ENCODE measurements around the gene ZNF429.
A peak's percentile ranks its signal among the peaks of the same experiment; 100 is the strongest.
"Not testable (repeated sequence)": the region's sequence is repeated elsewhere in the genome, so short reads cannot be mapped to it uniquely, and the experiment has no call there.

The ZNF429 gene

DNA sequence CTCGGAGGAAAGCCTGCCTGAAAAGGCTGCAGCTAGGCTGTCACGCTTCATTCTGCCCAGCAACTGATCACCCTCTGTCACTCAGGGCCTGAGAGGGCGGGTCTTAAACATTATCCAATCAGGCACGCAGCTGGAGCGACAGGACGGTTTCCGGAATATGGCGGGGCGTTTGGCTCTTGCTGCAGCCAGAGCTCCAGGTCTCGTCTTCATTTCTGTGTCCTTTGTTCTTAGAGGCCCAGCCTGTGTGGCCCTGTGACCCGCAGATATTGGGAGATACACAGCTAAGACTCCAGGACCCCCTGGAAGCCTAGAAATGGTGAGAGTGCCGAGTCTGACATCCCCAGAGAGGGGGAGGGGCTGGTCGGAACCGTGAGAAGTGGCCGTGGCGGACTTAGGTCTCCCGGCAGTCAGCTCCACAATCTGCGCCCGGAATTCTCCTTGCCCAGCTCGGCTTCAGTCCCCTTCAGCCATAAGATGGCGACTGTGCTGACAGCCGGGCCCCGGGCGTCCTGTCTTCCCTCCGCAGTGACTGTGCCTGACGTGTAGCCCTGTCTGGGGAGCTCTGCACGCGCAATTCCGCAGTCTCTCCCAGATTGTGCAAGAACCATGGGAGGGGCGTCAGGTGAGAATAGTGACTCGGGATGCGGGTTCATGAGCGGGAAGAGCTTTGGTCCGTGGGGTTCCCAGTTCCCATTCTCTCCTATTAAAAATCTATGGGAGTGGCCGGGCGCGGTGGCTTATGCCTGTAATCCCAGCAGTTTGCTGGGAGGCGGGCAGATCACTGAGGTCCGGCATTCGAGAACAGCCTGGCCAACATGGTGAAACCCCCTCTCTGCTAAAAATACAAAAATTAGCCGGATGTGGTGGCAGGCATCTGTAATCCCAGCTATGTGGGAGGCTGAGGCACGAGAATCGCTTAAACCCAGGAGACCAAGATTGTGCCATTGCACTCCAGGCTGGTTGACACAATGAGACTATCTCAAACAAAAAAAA, at the start of gene ZNF429:
Gene ZNF429 (plus strand): TSS at position 144 of the 993 bp plus-strand sequence. CDS start 170 bp downstream, at position 314.
- peak; percentile 93 for DNase-seq (ENCODE audit: low spot score)

DNA sequence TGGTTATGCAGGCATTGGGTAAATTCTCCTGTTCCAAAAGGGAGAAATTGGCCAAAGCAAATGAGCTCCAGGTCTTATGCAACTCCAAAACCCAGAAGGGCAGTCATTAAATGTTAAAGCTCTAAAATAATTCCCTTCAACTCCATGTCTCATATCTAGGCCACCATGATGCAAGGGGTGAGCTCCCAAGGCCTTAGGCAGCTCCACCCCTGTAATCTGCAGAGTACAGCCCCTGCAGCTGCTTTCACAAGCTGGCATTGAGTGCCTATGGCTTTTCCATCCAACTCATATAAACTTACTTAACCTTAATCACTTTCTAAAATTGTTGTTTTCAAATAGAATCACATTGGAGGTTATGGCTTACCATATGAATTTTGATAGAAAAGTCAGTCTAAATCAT, 44.7 kb upstream of the ZNF429 start:
- no peak for DNase-seq (ENCODE audit: low spot score)

DNA sequence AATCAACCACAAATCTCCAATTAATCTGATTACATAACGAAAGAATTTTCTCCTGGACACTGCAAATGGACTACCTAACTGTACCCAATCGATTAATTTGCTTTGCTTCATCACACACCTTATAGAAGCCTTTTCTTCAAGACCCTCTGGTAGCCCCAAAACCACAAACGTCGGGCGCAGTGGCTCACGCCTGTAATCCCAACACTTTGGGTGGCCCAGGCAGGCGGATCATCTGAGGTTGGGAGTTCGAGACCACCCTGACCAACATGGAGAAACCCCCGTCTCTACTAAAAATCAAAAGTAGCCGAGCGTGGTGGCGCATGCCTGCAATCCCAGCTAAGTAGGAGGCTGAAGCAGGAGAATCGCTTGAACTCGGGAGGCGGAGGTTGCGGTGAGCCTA, 42.9 kb upstream of the ZNF429 start:
- DNase-seq (ENCODE audit: low spot score): no peak

DNA sequence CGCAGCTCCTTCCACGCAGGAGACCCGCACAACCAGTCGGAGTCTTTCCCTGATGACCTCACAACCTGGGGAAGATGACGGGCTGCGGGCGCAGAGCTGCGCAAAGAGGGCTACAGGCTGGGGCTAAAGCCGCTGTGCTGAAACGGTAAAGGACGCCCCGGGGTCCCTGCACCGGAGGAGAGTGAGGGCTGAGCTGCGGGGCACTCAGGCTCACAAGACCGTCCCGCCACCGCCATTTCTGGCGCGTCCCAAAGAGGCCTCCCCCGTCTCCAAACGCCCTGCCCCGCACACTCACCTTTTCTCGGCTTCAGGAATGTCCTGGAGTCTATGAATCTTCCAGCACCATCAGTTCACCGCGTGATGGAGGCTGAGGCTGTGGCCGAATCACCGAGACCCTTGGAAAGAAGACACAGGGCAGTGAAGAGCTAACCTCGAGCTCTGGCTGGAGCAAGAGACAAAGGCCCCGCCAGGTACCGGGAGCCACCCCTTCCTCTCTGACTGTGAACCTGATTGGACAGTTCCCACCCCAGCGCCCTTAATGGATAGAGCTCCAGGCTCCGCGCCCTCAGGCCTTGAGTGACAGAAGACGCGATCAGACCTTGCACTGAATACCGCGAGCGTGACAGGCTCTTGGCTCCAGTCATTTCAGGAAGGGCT, 41.8 kb upstream of the ZNF429 start:
- DNase-seq (ENCODE audit: low spot score): peak; percentile 74

DNA sequence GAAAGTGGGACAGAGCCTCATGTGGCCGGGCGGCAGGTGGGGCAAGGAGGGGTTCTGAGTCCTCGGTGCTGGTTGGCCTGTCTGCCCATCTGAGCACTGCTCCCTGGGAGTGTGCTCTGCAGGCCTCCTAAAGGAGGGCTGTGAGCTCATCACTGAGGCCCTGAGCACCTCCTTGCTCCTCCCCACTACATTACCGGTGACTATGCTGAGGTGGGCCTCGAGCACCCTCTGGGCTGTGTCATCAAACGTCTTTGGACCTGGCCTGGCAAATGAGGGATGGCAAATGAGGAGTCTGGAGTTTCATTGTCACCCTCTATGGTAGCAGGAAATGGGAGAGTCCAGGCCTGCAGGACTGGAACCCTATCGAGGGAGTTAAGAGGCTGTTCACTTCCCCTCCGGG, 38.8 kb upstream of the ZNF429 start:
- no peak for DNase-seq (ENCODE audit: low spot score)

DNA sequence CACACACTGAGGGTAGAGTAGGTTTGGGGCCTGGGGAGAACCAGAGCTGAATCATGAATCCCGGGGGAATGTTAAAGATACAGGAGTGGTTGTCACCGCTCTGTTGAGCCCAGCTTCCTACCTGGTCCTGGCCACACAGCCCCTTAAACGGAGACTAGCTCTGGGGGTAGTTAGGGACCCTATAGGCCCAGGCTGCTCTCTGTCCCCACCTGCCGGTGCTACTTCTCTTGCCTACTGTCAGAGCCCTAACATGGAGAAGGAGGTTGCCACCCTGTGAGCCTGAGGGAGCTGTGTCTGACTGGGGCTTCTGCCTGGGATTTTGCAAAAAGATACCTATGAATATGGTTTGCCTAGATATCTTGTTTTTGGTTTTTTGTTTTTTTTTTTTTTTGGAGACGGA, 36.6 kb upstream of the ZNF429 start:
- DNase-seq (ENCODE audit: low spot score): no peak

DNA sequence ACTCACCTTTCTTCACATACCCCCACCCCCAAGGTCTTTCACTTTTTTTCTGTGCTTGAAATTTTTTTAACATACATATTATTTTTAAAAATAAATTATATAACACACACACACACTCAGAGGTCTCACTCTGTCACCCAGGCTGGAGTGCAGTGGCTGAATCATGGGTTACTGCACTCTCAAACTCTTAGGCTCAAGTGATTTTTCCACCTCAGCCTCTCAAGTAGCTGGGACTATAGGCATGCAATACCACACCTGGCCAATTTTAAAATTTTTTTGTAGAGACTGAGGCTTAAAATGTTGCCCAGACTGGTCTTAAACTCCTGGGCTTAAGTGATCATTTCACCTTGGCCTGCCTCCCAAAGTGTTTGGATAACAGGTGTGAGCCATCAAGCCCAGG, 32.9 kb upstream of the ZNF429 start:
- no peak for DNase-seq (ENCODE audit: low spot score)

DNA sequence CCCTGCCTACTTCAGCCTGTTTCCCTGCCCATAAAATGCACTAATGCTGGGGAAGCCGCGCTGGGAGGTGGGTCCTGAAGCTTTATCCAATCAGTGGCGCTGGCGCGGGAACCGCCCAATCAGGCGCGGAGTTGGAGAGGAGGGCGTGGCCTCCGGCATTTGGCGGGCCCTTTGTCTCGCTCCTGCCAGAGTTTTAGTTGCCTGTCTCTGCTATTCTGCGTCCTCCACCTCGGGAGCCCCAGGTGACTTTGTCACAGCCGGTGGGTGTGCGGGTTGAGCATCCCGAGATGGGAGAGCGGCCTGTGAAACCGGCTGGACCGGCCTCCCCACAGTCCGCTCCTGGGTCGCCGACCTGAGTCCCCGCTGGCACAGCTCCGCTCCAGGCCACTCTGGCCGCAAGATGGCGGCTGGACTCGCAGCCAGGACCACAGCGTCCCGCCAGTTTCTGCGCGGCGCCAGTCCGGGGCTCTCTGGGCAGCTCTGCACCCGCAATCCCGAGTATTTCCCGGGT, 30.7 kb upstream of the ZNF429 start:
- peak; percentile 92 for DNase-seq (ENCODE audit: low spot score)

DNA sequence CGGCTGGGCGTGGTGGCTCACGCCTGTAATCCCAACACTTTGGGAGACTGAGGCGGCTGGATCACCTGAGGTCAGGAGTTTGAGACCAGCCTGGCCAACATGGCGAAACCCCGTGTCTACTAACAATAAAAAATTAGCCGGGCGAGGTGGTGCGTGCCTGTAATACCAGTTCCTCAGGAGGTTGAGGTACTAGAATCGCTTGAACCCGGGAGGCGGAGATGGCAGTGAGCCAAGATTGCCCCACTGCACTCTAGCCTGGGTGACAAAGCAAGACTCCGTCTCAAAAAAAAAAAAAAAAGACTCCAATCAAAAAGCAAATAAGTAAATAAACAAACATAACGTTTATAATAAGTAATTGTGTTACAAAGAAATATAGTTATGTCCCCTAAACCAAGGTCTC, 23.0 kb upstream of the ZNF429 start:
- peak; percentile 12 for DNase-seq (ENCODE audit: low spot score)

DNA sequence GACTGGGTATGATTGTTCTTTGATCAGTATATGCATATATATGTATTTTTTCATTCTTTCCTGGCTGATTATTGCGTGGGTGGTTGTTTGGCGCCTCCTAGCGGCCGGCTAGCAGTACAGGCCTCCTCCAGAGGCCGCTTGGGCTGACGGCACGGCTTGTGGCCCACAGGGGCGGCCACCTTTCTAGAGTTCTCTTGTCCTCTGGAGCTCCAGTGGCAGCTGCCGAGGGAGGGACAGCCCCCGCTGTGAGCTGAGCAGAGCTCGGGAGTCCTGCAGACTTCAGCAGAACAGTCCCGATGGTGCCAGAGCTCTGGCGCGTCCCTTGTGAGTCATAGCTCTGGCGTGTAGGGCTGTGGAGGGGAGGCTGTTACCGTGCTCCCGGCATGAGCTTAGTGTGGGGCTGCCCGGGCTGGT, 22.5 kb upstream of the ZNF429 start:
- DNase-seq (ENCODE audit: low spot score): peak; percentile 67

DNA sequence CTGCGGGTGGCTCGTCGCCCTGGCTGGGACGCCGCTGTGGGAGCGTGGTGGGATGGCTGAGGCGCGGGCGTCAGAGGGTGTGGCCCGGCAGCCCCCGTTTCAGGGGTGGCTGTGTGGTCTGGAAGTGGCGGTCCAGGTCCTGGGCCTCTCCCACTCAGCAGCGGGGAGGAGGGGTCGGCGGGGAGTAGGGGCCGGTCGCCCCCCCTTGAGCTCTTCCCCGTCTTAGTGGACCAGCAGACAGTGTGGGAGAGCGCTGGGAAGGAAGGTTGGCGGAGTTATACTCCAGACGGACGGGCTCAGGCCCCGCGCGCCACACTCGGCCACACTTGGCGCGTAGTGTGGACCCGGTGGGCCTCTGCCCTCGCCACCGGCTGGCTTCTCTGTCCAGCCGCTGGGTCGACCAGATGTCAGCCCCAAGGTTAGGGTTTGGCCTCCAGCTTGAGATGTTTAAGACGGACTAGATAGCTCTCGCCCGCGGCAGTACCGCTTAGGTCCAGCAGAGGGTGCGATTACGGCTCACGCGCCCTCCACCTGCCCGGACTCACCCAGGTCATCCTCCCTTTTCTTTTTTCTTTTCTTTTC, 21.7 kb upstream of the ZNF429 start:
- DNase-seq (ENCODE audit: low spot score): peak; percentile 64

DNA sequence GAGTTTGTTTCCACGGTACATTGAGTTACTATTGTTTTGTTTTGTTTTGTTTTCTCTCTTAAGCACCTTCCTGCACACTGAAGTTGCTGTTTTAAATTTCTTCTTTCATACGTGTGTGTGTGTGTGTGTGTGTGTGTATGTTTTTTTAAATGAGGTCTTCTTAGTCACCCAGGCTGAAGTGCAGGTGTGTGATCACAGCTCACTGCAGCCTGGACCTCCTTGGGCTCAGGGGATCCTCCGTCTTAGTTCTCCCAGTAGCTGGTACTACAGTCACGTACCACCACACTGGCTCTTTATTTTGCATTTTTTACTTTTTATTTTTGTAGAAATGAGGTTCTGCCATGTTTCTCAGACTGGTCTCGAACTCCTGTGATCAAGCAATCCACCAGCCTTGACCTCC, 20.8 kb upstream of the ZNF429 start:
- DNase-seq (ENCODE audit: low spot score): peak; percentile 8

DNA sequence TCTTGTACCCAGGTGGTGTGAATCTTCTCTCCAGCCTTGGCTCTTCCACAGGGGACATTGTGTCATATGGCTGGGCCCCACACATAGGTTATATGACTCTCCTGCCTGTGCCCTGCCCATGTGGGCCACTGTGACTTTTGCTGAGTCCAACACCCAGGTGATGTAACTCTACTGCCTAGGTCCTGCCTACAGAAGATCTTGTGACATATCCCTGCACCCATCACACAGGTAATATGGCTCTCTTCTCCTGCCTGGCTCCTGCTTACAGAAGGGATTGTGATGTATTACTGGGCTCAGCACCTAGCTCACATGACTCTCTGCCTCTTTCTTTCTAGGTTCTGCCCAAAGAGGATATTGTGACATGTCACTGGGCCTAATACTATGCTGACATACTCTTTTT, 19.5 kb upstream of the ZNF429 start:
- DNase-seq (ENCODE audit: low spot score): no peak

DNA sequence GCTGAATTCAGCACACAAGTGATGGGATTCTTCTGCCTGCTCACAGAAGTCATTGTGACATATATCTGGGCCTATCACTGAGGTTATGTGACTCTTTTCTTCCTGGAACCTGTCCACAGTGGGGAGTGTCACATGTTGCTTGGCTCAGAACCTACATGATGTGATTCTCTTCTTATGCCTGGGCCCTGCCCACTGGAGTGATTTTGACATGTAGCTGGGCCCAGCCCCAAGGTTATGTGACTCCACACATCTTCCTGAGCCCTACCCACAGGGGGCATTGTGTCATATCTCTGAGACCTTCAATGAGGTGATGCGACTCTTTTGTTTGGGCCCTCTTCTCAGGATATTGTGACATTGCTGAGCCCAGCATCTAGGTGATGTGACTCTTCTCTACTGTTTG, 17.4 kb upstream of the ZNF429 start:
- no peak for DNase-seq (ENCODE audit: low spot score)

DNA sequence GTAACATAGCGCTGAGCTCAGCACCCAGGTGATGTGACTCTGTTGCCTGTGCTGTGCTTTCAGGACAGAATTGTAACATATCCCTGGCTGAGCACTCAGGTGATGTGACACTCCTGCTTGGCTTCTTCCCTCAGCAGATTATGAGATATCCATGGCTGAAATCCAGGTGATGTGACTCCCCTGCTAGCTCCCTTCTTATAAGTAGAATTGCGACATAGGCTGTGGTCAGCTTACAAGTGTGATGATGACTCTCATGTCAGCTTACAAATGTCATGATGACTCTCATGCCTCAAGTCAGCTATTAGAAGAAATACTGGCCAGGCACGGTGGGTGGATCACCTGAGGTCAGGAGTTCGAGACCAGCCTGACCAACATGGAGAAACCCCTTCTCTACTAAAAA, 14.3 kb upstream of the ZNF429 start:
- no peak for DNase-seq (ENCODE audit: low spot score)

DNA sequence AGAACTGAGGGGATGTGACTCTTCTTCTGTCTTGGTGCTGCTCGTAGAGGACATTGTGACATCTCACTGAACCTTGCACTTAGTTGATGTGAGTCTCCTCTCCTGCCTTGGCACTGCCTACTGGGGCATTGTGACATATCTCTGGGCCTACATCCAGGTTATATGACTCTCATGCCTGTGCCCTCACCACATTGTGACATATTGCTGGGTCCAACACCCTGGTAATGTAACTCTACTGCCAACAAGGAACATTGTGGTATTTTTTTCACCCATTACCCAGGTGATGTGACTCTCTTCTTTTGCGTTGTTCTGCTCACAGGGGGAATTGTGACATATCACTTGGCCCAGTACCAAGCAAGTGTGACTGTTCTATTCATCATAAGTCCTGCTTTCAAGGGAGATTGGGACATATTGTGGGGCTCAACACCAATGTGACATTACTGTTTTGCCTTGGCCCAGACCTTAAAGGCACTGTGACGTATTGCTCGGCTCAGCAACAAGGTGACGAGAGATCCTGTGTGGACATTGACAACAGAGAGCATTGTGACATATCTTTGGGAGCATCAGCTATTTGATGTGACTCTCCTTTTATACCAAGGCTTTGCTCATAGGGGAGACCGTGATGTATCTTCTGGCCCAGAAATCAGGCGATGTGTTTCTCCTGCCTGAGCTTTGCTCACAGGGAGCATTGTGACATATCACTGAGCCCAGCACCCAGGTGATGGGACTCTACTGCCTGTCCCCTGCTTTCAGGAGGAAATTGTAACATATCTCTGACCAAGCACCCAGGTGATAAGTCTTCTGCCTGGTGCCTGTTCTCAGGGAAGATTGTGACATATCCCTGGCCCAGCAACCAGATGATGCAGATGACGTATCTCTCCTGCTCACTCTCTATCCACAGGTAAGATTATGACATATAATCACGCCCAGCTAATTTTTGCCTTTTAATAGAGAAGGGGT, 12.2 kb upstream of the ZNF429 start:
- DNase-seq (ENCODE audit: low spot score): no peak

DNA sequence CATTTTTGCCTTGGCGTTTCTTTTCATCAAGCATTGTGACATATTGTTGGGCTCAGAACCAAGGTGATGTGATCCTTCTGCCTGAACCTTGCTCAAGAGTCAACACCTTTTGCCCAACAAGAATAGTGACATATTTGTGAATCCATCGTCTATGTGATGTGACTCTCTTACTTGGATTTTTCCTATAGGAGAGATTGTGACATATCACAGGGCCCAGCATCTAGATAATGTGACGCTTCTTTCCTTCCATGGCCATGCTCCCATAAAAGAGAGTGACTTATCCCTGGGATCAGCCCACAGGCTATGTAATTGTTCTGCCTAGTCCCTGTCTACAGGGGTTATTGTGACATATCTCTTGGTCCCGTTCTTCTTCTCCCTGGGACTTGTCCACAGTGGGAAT, 8.5 kb upstream of the ZNF429 start:
- no peak for DNase-seq (ENCODE audit: low spot score)

DNA sequence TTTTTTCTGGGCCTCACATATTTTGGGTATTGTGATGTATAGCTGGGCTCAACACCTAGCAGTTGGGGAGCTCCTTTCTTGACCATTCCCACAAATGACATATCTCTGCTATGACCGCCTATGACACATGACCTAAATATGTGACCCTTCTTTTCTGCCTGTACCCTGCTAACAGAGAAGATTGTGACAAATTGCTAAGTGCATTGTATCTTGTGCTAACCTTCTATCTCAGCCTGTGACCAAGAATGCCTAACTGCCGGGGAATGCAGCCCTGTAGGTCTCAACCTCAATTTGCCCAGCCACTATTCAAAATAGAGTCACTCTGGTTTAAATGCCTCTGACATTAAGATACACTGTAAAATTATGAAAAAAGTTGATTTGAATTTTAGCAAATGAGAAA, 6.8 kb upstream of the ZNF429 start:
- no peak for DNase-seq (ENCODE audit: low spot score)

DNA sequence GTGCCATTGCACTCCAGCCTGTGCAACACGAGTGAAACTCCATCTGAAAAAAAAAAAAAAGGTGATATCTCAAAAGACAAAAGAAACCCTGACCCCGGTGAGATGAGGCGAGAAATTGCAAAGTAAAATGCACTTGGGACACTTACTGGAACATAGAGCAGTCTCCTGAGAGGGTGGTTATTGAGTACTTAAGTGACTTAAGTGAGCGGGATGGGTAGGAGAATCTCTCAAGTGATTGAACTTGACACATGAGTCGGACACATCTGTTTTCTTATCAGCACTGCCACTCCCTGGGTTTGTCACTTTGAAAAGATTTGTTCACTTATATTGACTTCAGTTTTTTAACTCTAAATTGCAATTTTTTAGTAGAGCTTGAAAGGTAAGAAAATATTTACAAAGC, 2.8 kb downstream of the ZNF429 start:
- DNase-seq (ENCODE audit: low spot score): no peak

DNA sequence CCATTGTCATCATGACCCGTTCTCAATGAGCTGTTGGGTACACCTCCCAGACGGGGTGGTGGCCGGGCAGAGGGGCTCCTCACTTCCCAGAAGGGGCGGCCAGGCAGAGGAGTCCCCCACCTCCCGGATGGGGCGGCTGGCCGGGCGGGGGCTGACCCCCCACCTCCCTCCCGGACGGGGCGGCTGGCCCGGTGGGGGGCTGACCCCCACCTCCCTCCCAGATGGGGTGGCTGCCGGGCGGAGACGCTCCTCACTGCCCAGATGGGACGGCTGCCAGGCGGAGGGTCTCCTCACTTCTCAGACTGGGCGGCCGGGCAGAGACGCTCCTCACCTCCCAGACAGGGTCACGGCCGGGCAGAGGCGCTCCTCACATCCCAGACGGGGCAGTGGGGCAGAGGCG, 5.7 kb downstream of the ZNF429 start:
- not testable (repeated sequence) for DNase-seq (ENCODE audit: low spot score)

DNA sequence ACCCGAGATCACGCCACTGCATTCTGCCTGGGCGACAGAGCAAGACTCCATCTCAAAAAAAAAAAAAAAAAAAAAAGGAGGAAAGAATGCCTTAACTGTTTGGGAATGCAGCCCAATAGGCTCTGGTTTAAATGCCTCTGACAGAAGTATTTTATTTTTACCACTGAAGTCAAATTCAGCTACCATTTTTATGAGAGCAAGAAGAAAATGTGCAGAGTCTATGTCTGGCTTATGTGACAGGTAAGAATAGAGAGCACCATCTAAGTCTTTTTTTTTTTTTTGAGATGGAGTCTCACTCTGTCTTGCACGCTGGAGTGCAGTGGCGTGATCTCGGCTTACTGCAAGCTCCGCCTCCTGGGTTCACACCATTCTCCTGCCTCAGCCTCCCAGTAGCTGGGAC, 7.2 kb downstream of the ZNF429 start:
- not testable (repeated sequence) for DNase-seq (ENCODE audit: low spot score)

DNA sequence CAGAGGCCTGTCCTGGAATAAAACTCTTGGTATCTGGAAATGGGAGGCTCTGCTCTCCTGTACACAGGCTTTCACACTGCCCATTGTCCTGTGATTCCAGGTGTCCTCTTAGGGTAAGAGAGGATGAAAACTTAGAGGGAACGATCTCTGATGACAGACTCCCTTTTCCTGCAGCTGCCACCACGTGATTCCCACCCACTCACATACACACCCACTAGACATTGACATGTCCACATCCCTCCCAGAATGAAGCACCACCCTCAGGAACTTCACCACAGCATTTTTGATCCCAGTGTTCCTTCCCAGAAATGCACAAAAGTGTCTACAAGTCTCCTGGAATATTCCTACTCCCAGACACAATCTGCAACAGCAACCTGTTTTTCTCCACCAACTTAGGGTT, 8.2 kb downstream of the ZNF429 start:
- DNase-seq (ENCODE audit: low spot score): no peak
